A549 (cell line): ENCODE data around the gene CELA3B. TPM values are rescaled to one million over a fixed set of nuclear protein-coding genes. Genes with fewer than 3 reads are reported as not detected.
"Not testable (repeated sequence)": the region's sequence is repeated elsewhere in the genome, so short reads cannot be mapped to it uniquely, and the experiment has no call there.

ENCODE experiments used
- ATAC-seq, 2 experiments: fragments of 200-7000 bp in 1 of 2; fragments of >200 bp in 1 of 2; cut with Nextera tagmentation in 1 of 2; cut with Tn5 transposase in 1 of 2; 3 replicates each; pipeline versions ENCODE4 v1.8.0 to v1.9.1; 2018 to 2020; ENCODE audit warnings: mild to moderate bottlenecking in 1 of 2, moderate library complexity in 1 of 2
- CTCF ChIA-PET: fragments of 300-600 bp; sonication (Branson Sonifier 250); formaldehyde crosslinking; extraction: SDS; loops from one replicate; lab custom pipeline; 2021; ENCODE audit warnings: antibody characterized with exemption, inconsistent platforms; lab: Yijun Ruan, JAX
- POLR2A ChIA-PET: fragments of 350-600 bp; formaldehyde crosslinking; extraction: SDS; loops from one replicate; lab custom pipeline; 2021; ENCODE audit warnings: antibody characterized with exemption, inconsistent platforms; lab: Yijun Ruan, JAX
- DNase-seq, 2 experiments: peaks; one replicate each; pipeline versions ENCODE4 v3.0.0 to v3.0.0-alpha.2; 2011 to 2016; ENCODE audit warnings: low read depth in 1 of 2, low spot score in 1 of 2
- FAIRE-seq: peaks from 2 replicates; lab custom pipeline; 2011; peaks lifted over from hg19 to GRCh38; lab: Jason Lieb, UNC
- H3K27ac ChIP-seq, 2 experiments: fragments of >200 bp; sonication (Bioruptor Twin); formaldehyde crosslinking; 3 replicates each; pipeline ENCODE4 v1.5.1; 2016 to 2017
- H3K4me1 ChIP-seq: fragments of >200 bp; sonication (Bioruptor Twin); formaldehyde crosslinking; 3 replicates; pipeline ENCODE4 v1.6.1; 2016
- H3K4me2 ChIP-seq: fragments of >200 bp; sonication (Bioruptor Twin); formaldehyde crosslinking; 3 replicates; pipeline ENCODE4 v1.6.1; 2016
- H3K4me3 ChIP-seq: fragments of >200 bp; sonication (Bioruptor Twin); formaldehyde crosslinking; 3 replicates; pipeline ENCODE4 v1.5.1; 2016
- H3K9me3 ChIP-seq: fragments of >200 bp; sonication (Bioruptor Twin); formaldehyde crosslinking; 3 replicates; pipeline ENCODE4 v1.6.1; 2016
- EHF ChIP-seq: fragments of 250-450 bp; sonication (Bioruptor Pico); IDR thresholded peaks from 2 replicates; pipeline ENCODE4 v1.5.0; 2020; ENCODE audit warnings: mild to moderate bottlenecking
- EHMT2 ChIP-seq: fragments of 200-600 bp; sonication (generic); IDR thresholded peaks from 2 replicates; pipeline ENCODE4 v1.6.1; 2016; ENCODE audit warnings: antibody characterized with exemption, low read depth, mild to moderate bottlenecking, moderate library complexity
- EP300 ChIP-seq, 2 experiments: fragments of >200 bp; sonication (Bioruptor Twin); formaldehyde crosslinking; IDR thresholded peaks; 2 replicates in 1 of 2; 3 replicates in 1 of 2; pipeline ENCODE4 v1.6.1; 2016 to 2017
- ESRRA ChIP-seq: fragments of 150-350 bp; IDR thresholded peaks from 2 replicates; pipeline ENCODE4 v1.6.1; 2014; ENCODE audit warnings: mild to moderate bottlenecking, low read length, borderline replicate concordance
- FOSL2 ChIP-seq, 2 experiments: fragments of 450-650 bp in 1 of 2; fragments of >200 bp in 1 of 2; sonication (Bioruptor Twin) in 1 of 2; formaldehyde crosslinking; IDR thresholded peaks; 2 replicates each; pipeline versions ENCODE4 v1.5.0 to v1.6.1; 2016 to 2020; ENCODE audit warnings: mild to moderate bottlenecking in 1 of 2, moderate library complexity in 1 of 2
- HMGXB4 ChIP-seq: fragments of 250-450 bp; sonication (Bioruptor Pico); IDR thresholded peaks from 2 replicates; pipeline ENCODE4 v1.5.0; 2021; ENCODE audit warnings: mild to moderate bottlenecking, moderate library complexity, borderline replicate concordance
- JUN ChIP-seq, 2 experiments: fragments of >200 bp; sonication (Bioruptor Twin); formaldehyde crosslinking; IDR thresholded peaks; 2 replicates in 1 of 2; 3 replicates in 1 of 2; pipeline ENCODE4 v1.6.1; 2016 to 2017
- JUNB ChIP-seq: fragments of >200 bp; sonication (Bioruptor Twin); formaldehyde crosslinking; IDR thresholded peaks from 2 replicates; pipeline ENCODE4 v1.6.1; 2016
- KDM5A ChIP-seq: fragments of 200-600 bp; sonication (generic); IDR thresholded peaks from 2 replicates; pipeline ENCODE4 v1.6.1; 2016; ENCODE audit warnings: antibody characterized with exemption, mild to moderate bottlenecking
- MAZ ChIP-seq: fragments of 150-350 bp; IDR thresholded peaks from 2 replicates; pipeline ENCODE4 v1.6.1; 2014; ENCODE audit warnings: antibody characterized with exemption, low read depth, low read length, borderline replicate concordance
- NPAS2 ChIP-seq: fragments of 250-450 bp; sonication (Bioruptor Pico); IDR thresholded peaks from 2 replicates; pipeline ENCODE4 v1.8.0; 2022; ENCODE audit warnings: mild to moderate bottlenecking, moderate library complexity, borderline replicate concordance
- NR3C1 ChIP-seq: fragments of >200 bp; sonication (Bioruptor Twin); formaldehyde crosslinking; IDR thresholded peaks from 3 replicates; pipeline ENCODE4 v1.6.1; 2017
- RAD21 ChIP-seq, 2 experiments: fragments of >200 bp in 1 of 2; sonication (Bioruptor Twin) in 1 of 2; formaldehyde crosslinking in 1 of 2; IDR thresholded peaks in 1 of 2; conservative IDR thresholded peaks in 1 of 2; 2 replicates in 1 of 2; 3 replicates in 1 of 2; pipeline ENCODE4 v1.6.1; 2012 to 2018; ENCODE audit warnings: inconsistent platforms in 1 of 2
- REST ChIP-seq: fragments of 200-600 bp; sonication (generic); IDR thresholded peaks from 2 replicates; pipeline ENCODE4 v1.6.1; 2016; ENCODE audit warnings: antibody characterized with exemption, mild to moderate bottlenecking, moderate library complexity
- SMC3 ChIP-seq: fragments of >200 bp; sonication (Bioruptor Twin); formaldehyde crosslinking; IDR thresholded peaks from 3 replicates; pipeline ENCODE4 v1.6.1; 2018; ENCODE audit warnings: inconsistent platforms
- ZFP36 ChIP-seq: fragments of 450-650 bp; IDR thresholded peaks from 2 replicates; pipeline ENCODE4 v1.6.1; 2014; ENCODE audit warnings: borderline replicate concordance; ENCODE audit not compliant: partially characterized antibody
- ZSCAN20 ChIP-seq: fragments of 250-450 bp; sonication (Bioruptor Pico); IDR thresholded peaks from 2 replicates; pipeline ENCODE4 v1.8.0; 2022; ENCODE audit warnings: mild to moderate bottlenecking, moderate library complexity
- WGBS: methylation state at CpG from one replicate; pipeline ENCODE4 v1.1.6; 2017; ENCODE audit errors: missing lambda C conversion rate; 5-methylcytosine and 5-hydroxymethylcytosine counted together
- polyA minus RNA-seq: library from RNA; depleted of rRNA, polyadenylated mRNA; stranded (reverse); fragments of >200 nt; gene quantifications from 2 replicates; pipeline ENCODE4 v1.2.3, GENCODE V29; 2011; rRNA and poly(A)+ RNA removed
- polyA plus RNA-seq, 4 experiments: library from polyadenylated mRNA; depleted of rRNA in 3 of 4; stranded (reverse); fragments of >200 nt; fragmentation: RNase III in 1 of 4; extraction: RNeasy Plus Mini Kit Qiagen cat#74134 plus additional on column Dnase treatment in 1 of 4; gene quantifications; 2 replicates in 3 of 4; 3 replicates in 1 of 4; pipeline ENCODE4 v1.2.3, GENCODE V29; 2011 to 2017

Gene CELA3B, protein sequence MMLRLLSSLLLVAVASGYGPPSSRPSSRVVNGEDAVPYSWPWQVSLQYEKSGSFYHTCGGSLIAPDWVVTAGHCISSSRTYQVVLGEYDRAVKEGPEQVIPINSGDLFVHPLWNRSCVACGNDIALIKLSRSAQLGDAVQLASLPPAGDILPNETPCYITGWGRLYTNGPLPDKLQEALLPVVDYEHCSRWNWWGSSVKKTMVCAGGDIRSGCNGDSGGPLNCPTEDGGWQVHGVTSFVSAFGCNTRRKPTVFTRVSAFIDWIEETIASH
- polyA plus RNA-seq (2011; rRNA removed), result not detected in 2 replicates
- polyA plus RNA-seq (2012; cell fraction: cytosol; rRNA removed), result not detected in 2 replicates
- polyA plus RNA-seq (2012; cell fraction: nucleus; rRNA removed), result not detected in 2 replicates
- polyA plus RNA-seq (2017; fragmentation: RNase III; extraction: RNeasy Plus Mini Kit Qiagen cat#74134 plus additional on column Dnase treatment), result not detected in 3 replicates
- not detected in 2 replicates for polyA minus RNA-seq

DNA sequence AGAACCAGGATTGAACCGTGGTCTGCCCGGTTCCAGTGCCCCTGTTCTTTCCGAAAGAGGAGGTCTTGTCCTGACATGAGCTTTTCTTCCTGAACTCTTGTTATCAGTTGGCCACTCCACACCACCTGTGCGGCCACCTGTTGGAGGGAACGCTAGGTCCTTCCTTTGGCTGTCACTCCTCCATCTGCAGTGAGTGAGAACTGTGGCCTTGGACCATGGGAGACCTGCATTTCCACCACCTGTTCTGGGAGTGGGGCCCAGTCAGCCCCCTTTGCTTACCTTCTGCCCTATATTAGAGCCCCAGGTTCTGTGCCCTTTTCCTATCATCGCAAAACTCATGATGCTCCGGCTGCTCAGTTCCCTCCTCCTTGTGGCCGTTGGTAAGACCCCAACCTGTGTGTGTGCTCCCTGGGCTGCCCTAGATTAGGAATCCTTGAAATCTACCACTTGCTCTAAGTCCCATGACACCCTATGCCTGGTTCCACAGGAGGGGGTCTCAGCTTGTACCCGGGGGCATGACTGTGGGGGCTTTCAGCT lies at the start of gene CELA3B:
CELA3B (plus strand) TSS at position 320 of the 537 bp plus-strand sequence; CDS start at position 338, 18 bp downstream.
- CTCF ChIA-PET, DNase-seq, H3K4me2 ChIP-seq, H3K4me3 ChIP-seq, POLR2A ChIA-PET, FAIRE-seq, H3K27ac ChIP-seq, H3K9me3 ChIP-seq, ATAC-seq: not testable (repeated sequence)
- peaks cover 13% of the 10 kb centered on the region; the same call in 2 of the 3 replicates for H3K4me1 ChIP-seq
- 87% methylated on average over 7 of the region's 9 CpGs for WGBS

GRCh38 chr1:21927533-21928237 lies 49.1 kb upstream of the CELA3B start:
- Histone ChIP-seq H3K9me3 (no peaks in the 10 kb centered on the region), H3K4me1 (peaks cover 100% of the 10 kb centered on the region), H3K27ac (peak overlapping the region; percentile 98 to 100), H3K4me2 (peak overlapping the region; percentile 83), H3K4me3 (0 out of 3 replicates have a peak overlapping the region, but pooled peaks have one; percentile 15)
- DNase-seq, result peak in 1 of 2 experiments; percentile 81
- CTCF ChIA-PET, result interaction anchor here (0.7 to 4.3 kb wide), 3 partner anchors 8 to 31 kb away, joined by 3 to 18 read pairs (median 4); no protein-coding TSS in a partner anchor
- no peak for FAIRE-seq
- TF ChIP-seq NR3C1 (no peak), ZFP36 (peak; percentile 28)
- ATAC-seq, result peak; percentile 64 to 67
- POLR2A ChIA-PET, result interaction anchor here (1.1 kb wide), 1 partner anchor 9 kb away, joined by 5 read pairs; the partner anchor contains the start of gene HSPG2
- WGBS, result 18% methylated on average over 6 of the region's 12 CpGs

- TF ChIP-seq MAZ, result no peak
- no peak for TF ChIP-seq SMC3
- no peak for TF ChIP-seq EHF (CRISPR knock-in tag)
- no peak for TF ChIP-seq RAD21 (conservative IDR thresholded peaks at IDR 0.05 in 1 of 2, IDR thresholded peaks at IDR 0.05 in 1 of 2)
- TF ChIP-seq HMGXB4 (CRISPR knock-in tag), result no peak
- no peak for TF ChIP-seq KDM5A
- no peak for TF ChIP-seq NR3C1
- TF ChIP-seq EHMT2, result no peak
- no peak for TF ChIP-seq REST
- TF ChIP-seq ZSCAN20 (CRISPR knock-in tag), result no peak
- no peak for TF ChIP-seq FOSL2 (IDR thresholded peaks at IDR 0.05)
- TF ChIP-seq FOSL2 (CRISPR knock-in tag; IDR thresholded peaks at IDR 0.05), result no peak
- no peak for TF ChIP-seq JUNB
- TF ChIP-seq EP300 (IDR thresholded peaks at IDR 0.05), result no peak
- no peak for TF ChIP-seq ESRRA
- no peak for TF ChIP-seq NPAS2 (CRISPR knock-in tag)
- TF ChIP-seq JUN (IDR thresholded peaks at IDR 0.05), result no peak
- Histone ChIP-seq H3K27ac (peak overlapping the region; percentile 98 to 100), H3K4me3 (no peak overlapping the region), H3K9me3 (no peaks in the 10 kb centered on the region), H3K4me1 (peaks cover 100% of the 10 kb centered on the region), H3K4me2 (peak overlapping the region; percentile 92)
- DNase-seq (no peak), FAIRE-seq (no peak), ATAC-seq (no peak)
- CTCF ChIA-PET, result interaction anchor here (1.0 to 4.3 kb wide), 3 partner anchors 9 to 15 kb away, joined by 3 to 18 read pairs (median 6); no protein-coding TSS in a partner anchor
- 82% methylated on average over 7 of the region's 8 CpGs for WGBS
- POLR2A ChIA-PET, result no interaction called here
These were observed 46.7 kb upstream of the CELA3B start for GRCh38 chr1:21930080-21930571.
